Measurements from ENCODE around the gene USP49.

DNA sequence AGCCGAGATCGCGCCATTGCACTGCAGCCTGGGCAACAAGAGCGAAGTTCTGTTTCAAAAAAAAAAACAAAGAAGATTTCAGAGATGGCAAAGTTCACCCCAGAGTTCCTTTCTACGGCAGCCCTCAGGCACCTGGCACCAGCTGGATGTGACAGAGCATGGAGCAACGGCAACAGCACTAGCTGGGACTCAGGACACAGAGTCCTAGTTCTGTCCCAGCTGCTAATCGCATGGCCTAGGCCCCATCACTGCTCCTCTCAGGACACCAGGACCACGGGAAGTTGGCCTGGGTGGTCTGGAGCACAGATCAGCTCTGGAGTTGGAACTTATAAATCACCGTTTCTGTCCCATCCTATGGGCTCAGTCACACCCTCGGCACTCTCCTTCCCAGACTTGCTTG is 149.1 kb downstream of the USP49 start:
- TF ChIP-seq, protein P1, sequence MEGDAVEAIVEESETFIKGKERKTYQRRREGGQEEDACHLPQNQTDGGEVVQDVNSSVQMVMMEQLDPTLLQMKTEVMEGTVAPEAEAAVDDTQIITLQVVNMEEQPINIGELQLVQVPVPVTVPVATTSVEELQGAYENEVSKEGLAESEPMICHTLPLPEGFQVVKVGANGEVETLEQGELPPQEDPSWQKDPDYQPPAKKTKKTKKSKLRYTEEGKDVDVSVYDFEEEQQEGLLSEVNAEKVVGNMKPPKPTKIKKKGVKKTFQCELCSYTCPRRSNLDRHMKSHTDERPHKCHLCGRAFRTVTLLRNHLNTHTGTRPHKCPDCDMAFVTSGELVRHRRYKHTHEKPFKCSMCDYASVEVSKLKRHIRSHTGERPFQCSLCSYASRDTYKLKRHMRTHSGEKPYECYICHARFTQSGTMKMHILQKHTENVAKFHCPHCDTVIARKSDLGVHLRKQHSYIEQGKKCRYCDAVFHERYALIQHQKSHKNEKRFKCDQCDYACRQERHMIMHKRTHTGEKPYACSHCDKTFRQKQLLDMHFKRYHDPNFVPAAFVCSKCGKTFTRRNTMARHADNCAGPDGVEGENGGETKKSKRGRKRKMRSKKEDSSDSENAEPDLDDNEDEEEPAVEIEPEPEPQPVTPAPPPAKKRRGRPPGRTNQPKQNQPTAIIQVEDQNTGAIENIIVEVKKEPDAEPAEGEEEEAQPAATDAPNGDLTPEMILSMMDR (IDR thresholded peaks at IDR 0.05), result no peak
- TF ChIP-seq EP300 (IDR thresholded peaks at IDR 0.05) (no peak), POLR2A (IDR thresholded peaks at IDR 0.05) (peak in 1 of 4 donors; percentile 4)

All from stomach (tissue), 4 donors.